Measurements from ENCODE around the gene AQP9. TPM values are rescaled to one million over a fixed set of nuclear protein-coding genes. Genes with fewer than 3 reads are reported as not detected.
"Not testable (repeated sequence)": the region's sequence is repeated elsewhere in the genome, so short reads cannot be mapped to it uniquely, and the experiment has no call there.

AQP9 gene
- polyA plus RNA-seq, 1 donor: 0.18 TPM

DNA sequence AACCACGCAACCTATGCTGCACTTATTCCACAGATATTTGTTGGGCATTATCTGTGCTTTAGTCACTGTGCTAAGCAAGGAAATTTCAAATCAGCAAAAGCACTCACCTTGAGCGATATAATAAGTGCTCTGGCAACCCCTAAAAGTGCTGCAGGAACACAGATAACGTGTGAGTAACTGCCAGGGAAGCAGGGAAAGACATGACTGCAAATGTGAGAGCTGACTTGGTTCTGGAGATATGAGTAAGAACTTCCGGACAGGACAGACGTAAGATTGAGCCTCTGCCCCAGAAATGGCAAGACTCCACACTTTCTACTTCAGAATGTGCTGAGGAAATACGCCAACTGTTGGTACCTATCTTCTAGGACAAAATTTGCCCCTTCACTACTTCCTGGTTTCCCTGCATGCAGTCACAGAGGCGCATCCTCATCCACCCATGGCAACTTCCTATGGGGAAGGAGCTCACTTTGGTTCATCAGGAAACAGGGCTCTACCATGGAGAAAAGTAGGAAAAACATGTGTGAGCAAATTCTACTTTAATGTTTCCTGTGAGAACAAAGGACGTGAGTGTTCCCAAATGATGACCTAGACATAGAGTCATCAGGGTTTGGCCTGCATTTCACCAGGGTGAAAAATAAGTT lies 41.7 kb downstream of the AQP9 start:
- no peak for DNase-seq

DNA sequence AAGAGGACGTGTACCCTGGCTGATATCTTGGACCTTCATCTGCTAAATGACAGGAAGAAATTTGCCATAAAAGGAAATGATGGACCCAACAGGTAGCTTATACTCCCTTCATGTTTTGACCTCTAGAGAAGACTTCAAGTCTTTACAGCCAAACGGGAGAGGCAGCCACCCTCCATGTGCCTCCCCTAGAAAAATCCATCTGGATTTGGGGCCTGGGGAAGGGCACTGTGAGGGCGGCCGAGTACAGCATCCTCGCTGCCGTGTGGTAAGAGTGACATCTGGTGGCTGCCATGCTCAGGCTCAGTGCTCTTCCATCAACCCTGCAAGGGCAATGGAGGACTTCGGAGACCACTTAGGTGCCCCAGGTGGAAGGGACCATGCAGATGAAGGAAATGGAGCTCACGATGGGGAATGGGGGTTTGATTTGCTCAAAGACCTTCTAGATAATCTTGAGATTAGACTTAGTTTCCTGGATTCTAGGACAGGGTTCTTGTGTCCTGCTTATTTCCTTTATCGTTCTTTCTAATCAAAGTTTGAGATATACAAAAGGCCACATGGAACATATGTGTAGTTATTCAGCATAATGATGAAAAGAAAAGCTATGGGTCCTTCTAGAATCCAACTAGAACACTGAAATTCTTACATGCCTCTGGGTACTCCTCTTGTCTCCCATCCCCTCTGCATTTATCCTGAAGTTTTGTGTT lies 44.4 kb downstream of the AQP9 start:
- peak; percentile 50 for DNase-seq

- no peak for DNase-seq
Observed at GRCh38 chr15:58185439-58185838, 47.3 kb downstream of the AQP9 start.

DNA sequence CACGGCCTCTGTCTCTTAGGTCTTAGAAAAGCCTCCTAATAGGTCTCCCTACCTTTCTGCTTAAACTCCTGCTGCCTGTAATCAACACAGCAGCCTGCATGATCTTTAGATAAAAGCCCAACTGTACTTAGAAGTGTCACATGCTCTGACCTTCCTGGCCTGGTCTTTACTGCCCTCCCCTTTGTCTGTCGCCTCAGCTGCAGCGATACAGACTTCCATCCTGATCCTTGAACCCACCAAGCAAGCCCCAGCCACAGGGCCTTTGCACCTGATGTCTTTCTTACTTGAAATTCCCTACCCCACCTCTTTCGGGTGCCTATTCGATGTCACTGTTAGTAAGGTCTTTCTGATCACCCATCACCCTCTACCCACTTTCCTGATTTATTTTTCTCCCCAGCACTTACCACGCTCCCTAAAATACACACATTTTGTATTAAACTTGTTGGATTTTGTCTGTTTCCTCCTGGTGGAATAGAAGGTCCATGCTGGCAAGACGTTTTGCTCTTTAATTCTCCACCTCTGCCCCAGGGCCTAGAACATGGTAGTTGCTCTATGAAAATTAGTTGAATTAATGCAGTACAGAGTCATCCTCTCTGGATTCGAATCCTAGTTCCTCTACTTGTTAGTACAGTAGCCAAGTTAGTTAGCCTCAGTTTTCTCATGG lies 51.1 kb downstream of the AQP9 start:
- no peak for DNase-seq

GRCh38 chr15:58190419-58190818 lies 52.2 kb downstream of the AQP9 start:
- DNase-seq: no peak

GRCh38 chr15:58193636-58194035 lies 55.5 kb downstream of the AQP9 start:
- not testable (repeated sequence) for DNase-seq

DNA sequence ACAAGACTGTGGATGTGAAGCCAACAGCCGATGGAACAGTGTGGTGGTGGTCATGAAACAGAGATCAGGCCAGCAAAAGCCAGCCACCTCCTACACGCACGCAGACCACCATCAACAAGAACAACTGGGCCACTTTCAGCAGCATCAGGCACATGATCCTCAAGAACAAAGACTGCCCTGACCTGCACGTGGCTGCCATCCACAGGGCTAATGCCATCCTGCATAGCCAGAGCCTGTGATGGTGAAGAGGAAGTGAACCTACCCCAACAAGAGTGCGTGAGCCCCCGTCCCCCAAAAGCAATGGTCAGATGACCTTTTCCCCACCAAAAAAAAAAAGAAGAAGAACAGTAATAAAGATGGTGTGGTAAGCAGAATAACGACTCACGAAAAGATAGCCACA lies 62.6 kb downstream of the AQP9 start:
- DNase-seq: no peak

DNA sequence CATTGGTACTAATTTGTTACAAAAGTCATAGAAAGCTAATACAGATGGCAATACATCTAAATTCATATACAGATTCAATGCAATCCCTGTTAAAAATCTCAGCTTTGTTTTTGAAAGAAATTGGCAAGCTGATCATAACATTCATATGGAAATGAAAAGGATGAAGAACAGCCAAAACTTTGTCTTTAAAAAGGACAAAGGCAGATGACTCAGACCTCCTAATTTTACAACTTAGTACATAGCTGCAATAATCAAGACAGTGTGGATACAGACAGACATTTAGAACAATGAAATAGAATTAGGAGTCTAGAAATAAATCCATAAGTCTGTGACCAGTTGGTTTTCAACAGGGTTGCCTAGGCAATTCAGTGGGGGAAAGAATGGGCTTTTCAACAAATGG lies 63.3 kb downstream of the AQP9 start:
- no peak for DNase-seq

DNA sequence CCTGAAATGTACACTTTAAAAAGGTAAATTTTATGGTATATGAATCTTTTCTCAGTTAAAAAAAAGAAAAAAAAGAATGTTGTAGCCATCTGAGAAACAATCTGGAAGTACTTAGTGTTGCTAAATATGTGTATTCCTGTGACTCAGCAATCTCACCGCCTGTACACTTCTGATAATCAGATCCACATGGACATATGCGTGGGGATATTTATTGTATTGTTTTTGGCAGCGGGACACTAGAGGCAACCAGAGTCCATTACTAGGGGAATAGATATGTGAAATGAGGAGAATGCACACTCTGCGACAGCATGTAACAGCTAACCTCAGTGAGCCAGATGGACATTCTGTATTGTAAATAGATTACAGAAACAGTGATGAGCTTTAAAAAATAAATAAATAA lies 65.4 kb downstream of the AQP9 start:
- DNase-seq: no peak

DNA sequence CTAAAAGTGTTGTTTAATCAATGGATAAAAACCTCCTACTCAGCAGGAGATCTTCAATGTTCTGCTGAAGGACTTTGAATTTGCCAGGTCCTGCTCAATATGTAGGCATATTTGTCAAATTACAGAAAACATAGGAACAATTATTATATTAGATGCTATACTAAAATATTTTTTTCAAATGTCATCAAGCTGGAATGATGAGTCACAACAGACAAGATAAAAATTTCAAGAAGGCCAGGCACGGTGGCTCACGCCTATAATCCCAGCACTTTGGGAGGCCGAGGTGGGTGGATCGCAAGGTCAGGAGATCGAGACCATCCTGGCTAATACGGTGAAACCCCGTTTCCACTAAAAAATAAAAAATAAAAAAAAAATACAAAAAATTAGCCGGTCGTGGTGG lies 68.0 kb downstream of the AQP9 start:
- no peak for DNase-seq

DNA sequence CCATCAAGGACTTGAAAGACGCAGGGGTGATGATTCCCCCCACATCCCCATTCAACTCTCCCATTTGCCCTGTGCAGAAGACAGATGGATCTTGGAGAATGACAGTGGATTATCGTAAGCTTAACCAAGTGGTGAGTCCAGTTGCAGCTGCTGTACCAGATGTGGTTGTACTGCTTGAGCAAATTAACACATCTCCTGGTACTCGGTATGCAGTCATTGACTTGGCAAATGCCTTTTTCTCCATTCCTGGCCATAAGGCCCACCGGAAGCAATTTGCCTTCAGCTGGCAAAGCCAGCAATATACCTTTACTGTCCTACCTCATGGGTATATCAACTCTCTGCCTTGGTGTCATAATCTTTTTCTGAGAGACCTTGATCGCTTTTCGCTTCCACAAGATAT lies 70.0 kb downstream of the AQP9 start:
- DNase-seq: not testable (repeated sequence)

DNA sequence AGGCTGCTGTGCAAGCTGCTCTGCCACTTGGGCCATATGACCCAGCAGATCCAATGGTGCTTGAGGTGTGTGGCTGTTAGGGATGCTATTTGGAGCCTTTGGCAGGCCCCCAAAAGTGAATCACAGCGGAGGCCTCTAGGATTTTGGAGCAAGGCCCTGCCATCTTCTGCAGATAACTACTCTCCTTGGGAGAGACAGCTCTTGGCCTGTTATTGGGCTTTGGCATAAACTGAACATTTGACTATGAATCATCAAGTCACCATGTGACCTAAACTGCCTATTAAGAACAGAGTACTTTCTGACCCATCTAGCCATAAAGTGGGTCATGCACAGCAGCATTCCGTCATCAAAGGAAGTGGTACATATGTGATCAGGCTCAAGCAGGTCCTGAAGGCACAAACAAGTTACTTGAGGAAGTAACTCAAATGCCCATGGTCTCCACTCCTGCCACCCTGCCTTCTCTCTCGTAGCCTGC lies 70.9 kb downstream of the AQP9 start:
- not testable (repeated sequence) for DNase-seq

DNA sequence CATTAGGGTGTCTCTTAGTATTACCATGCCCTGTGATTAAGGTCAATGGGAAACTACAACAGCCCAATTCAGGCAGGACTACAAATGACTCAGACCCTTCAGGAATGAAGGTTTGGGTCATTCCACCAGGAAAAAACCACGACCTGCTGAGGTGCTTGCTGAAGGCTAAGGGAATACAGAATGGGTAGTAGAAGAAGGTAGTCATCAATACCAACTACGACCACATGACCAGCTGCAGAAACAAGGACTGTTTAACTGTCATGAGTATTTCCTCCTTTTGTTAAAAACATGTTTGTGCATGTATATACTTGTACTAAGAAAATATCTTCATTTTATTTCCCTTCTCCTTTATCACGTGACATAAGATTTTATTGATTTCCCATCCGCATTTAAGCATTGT lies 71.8 kb downstream of the AQP9 start:
- DNase-seq: not testable (repeated sequence)

DNA sequence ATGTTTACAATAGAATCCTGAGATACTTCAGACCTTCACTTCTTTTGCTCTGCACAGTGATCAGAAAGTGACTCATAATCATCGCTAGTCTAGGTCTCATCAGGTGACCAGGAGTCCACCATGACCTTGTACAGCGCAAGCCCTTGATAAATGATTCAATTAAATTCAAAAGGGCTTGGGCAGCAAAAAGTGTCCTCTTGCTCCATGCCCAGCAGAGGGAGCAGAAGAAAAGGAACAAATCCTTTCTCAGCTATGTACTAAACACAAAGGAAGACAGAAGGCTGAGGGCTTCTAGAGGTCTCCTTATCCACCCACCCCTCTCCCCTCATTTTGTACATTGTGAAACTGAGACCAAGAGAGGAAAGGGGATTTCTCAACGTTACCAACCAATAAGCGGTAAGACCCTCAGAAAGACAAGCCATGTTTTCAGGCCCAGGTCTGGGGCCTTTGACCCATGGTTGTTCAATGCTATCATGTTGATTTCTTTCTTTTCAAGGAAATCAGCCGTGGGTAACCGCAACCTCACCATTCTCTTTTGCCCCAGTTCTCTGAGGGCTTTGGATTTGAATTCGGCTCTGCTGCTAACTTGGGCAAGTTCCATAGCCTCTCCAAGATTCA lies 74.8 kb downstream of the AQP9 start:
- peak; percentile 51 for DNase-seq

GRCh38 chr15:58213587-58214338 lies 75.6 kb downstream of the AQP9 start:
- DNase-seq: no peak

- DNase-seq: no peak
Observed at GRCh38 chr15:58214591-58215340, 76.6 kb downstream of the AQP9 start.

DNA sequence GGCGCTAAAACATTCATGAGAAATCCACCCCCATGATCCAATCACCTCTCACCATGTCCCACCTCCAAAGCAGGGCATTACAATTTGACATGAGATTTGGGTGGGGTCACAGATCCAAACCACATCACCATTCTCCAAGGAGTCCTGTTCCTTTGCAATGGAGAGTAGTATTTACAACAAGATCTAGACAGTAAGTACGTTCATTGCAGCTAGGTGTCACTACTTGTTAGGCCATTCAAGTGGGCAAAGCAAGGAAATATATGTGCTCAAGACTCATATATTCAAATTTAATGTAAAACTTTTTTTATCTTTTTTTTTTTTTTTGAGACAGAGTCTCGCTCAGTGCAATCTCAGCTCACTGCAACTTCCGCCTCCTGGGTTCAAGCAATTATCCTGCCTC lies 79.3 kb downstream of the AQP9 start:
- no peak for DNase-seq

DNA sequence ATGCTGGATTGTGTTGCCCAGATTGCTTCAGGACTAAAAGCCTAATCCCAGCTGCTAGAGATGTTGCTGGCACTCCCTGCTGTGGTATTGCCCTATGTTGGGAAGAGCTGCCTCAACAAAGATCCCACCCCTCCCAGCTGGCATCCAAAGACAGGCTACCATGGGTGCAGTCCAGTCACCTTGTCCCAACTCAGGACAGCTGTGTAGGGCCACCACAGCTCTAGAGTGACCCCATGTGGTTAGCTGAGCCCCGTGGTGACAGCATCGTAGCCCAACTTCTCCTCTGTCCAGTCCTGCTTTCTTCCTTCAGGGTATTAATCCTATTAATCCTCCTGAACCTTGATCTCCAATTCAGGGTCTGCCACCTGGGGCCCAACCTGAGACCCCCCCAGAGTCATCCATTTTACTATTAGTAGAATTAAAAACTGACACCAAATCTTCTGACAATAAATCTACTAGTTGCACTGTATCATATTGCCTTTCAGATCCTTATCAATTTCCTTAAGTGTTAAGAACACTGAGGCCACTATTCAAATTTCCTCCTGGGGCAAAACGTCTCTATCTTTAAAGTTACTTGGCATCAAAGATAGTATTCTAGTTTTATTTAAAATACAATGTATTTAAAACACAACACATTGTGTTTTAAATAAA lies 83.5 kb downstream of the AQP9 start:
- DNase-seq: no peak

DNA sequence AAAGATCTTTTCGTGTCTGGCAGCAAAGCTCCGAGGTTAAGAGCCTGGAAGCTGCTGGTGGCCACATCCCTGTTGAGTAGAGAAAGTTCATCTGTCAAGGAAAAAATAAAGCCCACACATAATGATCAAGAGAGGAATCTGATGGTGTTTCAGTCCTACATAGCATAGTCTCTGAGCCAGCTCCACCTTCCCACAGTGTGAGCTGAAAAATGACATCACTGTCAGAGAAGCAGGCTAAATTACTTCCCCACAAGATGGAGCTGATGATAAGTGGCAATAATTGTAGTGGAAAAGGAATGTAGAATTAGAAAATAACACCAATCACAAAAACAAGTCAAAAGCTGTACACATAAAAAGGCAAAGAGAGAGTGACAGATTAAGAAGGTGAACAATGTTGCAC lies 84.5 kb downstream of the AQP9 start:
- no peak for DNase-seq

DNA sequence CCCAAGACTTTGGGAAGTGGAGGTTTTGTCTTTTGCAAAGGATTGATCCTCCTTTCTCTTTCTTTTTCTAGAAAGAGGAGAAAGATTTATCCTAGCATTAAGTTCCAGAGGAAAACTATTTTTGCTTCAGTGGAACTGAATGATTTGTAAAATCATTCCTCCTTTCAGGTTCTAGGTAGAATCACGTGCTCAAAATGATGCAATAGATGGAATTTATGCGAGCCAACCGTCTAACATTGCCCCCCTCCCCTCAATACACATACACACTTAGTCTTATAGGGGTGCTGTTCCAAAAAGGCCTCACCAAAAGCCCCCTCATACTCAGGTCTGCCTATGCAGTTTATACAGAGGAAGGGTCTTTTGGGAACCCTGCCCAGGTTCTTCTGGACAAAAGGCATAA lies 85.3 kb downstream of the AQP9 start:
- no peak for DNase-seq

DNA sequence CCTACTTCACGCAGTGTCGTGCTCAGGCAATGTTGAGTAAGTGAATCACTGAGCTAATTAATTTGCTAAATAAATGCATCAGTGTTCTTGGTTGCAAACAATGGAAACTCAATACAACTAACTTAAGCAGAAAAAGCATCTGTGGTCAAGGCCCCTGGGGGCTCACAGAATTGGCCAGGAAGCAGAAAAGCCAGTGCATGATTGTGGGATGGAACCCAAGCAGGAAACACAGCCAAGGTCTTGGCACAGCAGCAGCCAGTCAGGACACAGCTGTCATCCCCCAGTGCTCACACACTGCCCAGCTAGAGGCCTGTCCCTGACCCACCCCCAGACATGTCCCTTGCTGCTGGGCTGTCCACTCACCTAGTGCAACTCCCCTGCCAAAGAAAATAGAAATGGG lies 85.9 kb downstream of the AQP9 start:
- DNase-seq: no peak
